ENCODE data around the gene USP44.

GRCh38 chr12:95480230-95480629, 71.0 kb downstream of the USP44 start:
- TF ChIP-seq CTCF (IDR thresholded peaks at IDR 0.05; ENCODE audit: low read depth, low read length, poor library complexity, severe bottlenecking), result no peak
- no peak for TF ChIP-seq EZH2phosphoT487 (IDR thresholded peaks at IDR 0.05; ENCODE audit: borderline replicate concordance, low read length)
